DND-41 (cell line): Measurements from ENCODE around the gene SPOCK2.

Experiments
- CTCF ChIP-seq: IDR thresholded peaks from 2 replicates; pipeline ENCODE4 v1.5.1; 2012; ENCODE audit warnings: borderline replicate concordance, low read length, moderate library complexity, mild to moderate bottlenecking; ENCODE audit not compliant: poor library complexity, severe bottlenecking; ENCODE audit errors: extremely low read depth
- EZH2 ChIP-seq: IDR thresholded peaks from 3 replicates; pipeline ENCODE4 v1.6.1; 2012; ENCODE audit warnings: borderline replicate concordance, low read depth, mild to moderate bottlenecking, moderate library complexity, low read length, inconsistent platforms; ENCODE audit not compliant: severe bottlenecking

- TF ChIP-seq CTCF (no peak), EZH2 (no peak)
These were observed 4.0 kb upstream of the SPOCK2 start for GRCh38 chr10:72092171-72092924.
